H1 (cell line): ENCODE measurements around the gene MIGA1. TPM values are rescaled to one million over a fixed set of nuclear protein-coding genes. Genes with fewer than 3 reads are reported as not detected.

Experiments used
- CBX8 ChIP-seq: fragments of 300-800, 300-1000 bp; sonication (generic); IDR thresholded peaks from 2 replicates; pipeline ENCODE4 v1.7.1; 2016; ENCODE audit warnings: low read depth, low read length, borderline replicate concordance
- CREB1 ChIP-seq: IDR thresholded peaks from 2 replicates; pipeline ENCODE4 v1.6.1; 2012; ENCODE audit warnings: inconsistent platforms
- HDAC2 ChIP-seq, 2 experiments: fragments of 300-600 bp in 1 of 2; sonication (generic) in 1 of 2; IDR thresholded peaks; 2 replicates each; pipeline ENCODE4 v1.6.1; 2011 to 2012; ENCODE audit warnings: low read depth in 2 of 2, low read length in 2 of 2, mild to moderate bottlenecking in 2 of 2, moderate library complexity in 2 of 2, borderline replicate concordance in 1 of 2, inconsistent platforms in 1 of 2
- KDM1A ChIP-seq: fragments of 200-600, 300-600 bp; sonication (generic); IDR thresholded peaks from 2 replicates; pipeline ENCODE4 v1.7.1; 2016; ENCODE audit warnings: mild to moderate bottlenecking, low read length, borderline replicate concordance
- NRF1 ChIP-seq: IDR thresholded peaks from 2 replicates; pipeline ENCODE4 v1.6.1; 2011; ENCODE audit warnings: mild to moderate bottlenecking, low read depth, low read length, improper control_type of control experiment
- POU5F1 ChIP-seq: IDR thresholded peaks from 2 replicates; pipeline ENCODE4 v1.6.1; 2011; ENCODE audit warnings: low read depth, mild to moderate bottlenecking, low read length, moderate library complexity
- SP2 ChIP-seq: IDR thresholded peaks from 2 replicates; pipeline ENCODE4 v1.6.1; 2012; ENCODE audit warnings: mild to moderate bottlenecking, low read length, inconsistent platforms
- SP4 ChIP-seq: IDR thresholded peaks from 2 replicates; pipeline ENCODE4 v1.6.1; 2012; ENCODE audit warnings: low read length, inconsistent platforms
- TCF12 ChIP-seq: IDR thresholded peaks from 2 replicates; pipeline ENCODE4 v1.6.1; 2011; ENCODE audit warnings: low read depth, mild to moderate bottlenecking, low read length
- polyA plus RNA-seq, 7 experiments: library from polyadenylated mRNA; depleted of rRNA in 3 of 7; stranded (reverse) in 5 of 7; unstranded in 2 of 7; fragments of >200 nt in 5 of 7; fragments of 200-250 nt in 2 of 7; gene quantifications; 1 replicate in 5 of 7; 2 replicates in 1 of 7; 4 replicates in 1 of 7; pipeline versions ENCODE4 v1.2.1 to v1.2.3, GENCODE V29; 2011 to 2013; ENCODE audit warnings: missing spikeins in 2 of 7, mixed read lengths in 2 of 7
- total RNA-seq: library from RNA; stranded (reverse); fragmentation: NEBNext Ultra II Directional; extraction: Animal tissue kit (Norgen Biotek cat#: 25700); gene quantifications from 2 replicates; pipeline ENCODE4 v1.2.1, GENCODE V29; 2021
- TF ChIP-seq, protein P1 (sequence below): fragments of 300-600 bp; sonication (generic); IDR thresholded peaks from 2 replicates; pipeline ENCODE4 v1.7.1; 2012; ENCODE audit warnings: low read length, moderate library complexity, mild to moderate bottlenecking, inconsistent platforms; ENCODE audit not compliant: insufficient replicate concordance

Gene MIGA1
- total and polyA plus RNA-seq, 2 of the 8 experiments (the other 6 are each of a cell fraction or from before 2014, with no cell fraction given) = 0.95 to 7.0 TPM

DNA sequence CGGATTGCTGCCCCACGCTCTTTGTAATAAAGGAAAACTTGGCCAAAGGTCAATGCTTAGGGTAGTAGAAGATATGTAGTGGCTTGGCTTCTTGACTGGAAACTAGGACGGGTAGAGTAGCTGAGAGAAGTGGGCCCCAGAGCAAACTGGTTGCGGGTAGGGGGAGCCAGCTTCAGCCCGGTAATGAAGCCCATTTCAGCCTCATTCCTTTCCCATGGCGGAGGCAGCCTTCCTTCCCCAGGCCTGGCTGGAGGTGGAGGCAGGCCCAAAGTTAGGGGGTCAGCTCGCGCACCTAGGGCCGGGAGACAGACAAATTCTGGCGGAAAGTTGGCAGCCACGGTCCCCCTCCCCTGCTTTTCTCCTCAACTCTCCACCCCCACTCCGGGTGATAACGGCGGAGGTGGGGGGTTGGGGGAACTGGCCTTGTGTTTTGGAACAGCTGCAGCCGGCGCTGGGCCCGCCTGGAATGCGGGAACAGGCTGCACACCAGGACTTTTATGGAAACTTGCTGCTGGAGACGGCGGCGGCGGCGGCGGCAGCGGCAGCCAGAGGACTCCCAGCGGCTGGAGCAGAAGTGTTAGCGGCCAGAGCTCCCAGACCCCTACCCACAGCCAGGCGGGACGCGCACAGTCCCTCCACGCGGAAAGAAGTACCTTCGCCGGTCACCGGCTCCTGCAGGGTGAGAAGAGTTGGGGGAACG, 108.8 kb downstream of the MIGA1 start, which contains the start of gene NEXN (continued):
- TF ChIP-seq SP4 = no peak
- no peak for TF ChIP-seq NRF1
- 0 out of 2 replicates have a peak, but pooled peaks have one; percentile 51 for TF ChIP-seq KDM1A
- no peak for TF ChIP-seq SP2
- TF ChIP-seq TCF12 = peak; percentile 87
- TF ChIP-seq POU5F1 = no peak
- TF ChIP-seq CBX8 = no peak
- TF ChIP-seq CREB1 = peak; percentile 6; the same call in 1 of the 2 replicates
- TF ChIP-seq, protein P1, sequence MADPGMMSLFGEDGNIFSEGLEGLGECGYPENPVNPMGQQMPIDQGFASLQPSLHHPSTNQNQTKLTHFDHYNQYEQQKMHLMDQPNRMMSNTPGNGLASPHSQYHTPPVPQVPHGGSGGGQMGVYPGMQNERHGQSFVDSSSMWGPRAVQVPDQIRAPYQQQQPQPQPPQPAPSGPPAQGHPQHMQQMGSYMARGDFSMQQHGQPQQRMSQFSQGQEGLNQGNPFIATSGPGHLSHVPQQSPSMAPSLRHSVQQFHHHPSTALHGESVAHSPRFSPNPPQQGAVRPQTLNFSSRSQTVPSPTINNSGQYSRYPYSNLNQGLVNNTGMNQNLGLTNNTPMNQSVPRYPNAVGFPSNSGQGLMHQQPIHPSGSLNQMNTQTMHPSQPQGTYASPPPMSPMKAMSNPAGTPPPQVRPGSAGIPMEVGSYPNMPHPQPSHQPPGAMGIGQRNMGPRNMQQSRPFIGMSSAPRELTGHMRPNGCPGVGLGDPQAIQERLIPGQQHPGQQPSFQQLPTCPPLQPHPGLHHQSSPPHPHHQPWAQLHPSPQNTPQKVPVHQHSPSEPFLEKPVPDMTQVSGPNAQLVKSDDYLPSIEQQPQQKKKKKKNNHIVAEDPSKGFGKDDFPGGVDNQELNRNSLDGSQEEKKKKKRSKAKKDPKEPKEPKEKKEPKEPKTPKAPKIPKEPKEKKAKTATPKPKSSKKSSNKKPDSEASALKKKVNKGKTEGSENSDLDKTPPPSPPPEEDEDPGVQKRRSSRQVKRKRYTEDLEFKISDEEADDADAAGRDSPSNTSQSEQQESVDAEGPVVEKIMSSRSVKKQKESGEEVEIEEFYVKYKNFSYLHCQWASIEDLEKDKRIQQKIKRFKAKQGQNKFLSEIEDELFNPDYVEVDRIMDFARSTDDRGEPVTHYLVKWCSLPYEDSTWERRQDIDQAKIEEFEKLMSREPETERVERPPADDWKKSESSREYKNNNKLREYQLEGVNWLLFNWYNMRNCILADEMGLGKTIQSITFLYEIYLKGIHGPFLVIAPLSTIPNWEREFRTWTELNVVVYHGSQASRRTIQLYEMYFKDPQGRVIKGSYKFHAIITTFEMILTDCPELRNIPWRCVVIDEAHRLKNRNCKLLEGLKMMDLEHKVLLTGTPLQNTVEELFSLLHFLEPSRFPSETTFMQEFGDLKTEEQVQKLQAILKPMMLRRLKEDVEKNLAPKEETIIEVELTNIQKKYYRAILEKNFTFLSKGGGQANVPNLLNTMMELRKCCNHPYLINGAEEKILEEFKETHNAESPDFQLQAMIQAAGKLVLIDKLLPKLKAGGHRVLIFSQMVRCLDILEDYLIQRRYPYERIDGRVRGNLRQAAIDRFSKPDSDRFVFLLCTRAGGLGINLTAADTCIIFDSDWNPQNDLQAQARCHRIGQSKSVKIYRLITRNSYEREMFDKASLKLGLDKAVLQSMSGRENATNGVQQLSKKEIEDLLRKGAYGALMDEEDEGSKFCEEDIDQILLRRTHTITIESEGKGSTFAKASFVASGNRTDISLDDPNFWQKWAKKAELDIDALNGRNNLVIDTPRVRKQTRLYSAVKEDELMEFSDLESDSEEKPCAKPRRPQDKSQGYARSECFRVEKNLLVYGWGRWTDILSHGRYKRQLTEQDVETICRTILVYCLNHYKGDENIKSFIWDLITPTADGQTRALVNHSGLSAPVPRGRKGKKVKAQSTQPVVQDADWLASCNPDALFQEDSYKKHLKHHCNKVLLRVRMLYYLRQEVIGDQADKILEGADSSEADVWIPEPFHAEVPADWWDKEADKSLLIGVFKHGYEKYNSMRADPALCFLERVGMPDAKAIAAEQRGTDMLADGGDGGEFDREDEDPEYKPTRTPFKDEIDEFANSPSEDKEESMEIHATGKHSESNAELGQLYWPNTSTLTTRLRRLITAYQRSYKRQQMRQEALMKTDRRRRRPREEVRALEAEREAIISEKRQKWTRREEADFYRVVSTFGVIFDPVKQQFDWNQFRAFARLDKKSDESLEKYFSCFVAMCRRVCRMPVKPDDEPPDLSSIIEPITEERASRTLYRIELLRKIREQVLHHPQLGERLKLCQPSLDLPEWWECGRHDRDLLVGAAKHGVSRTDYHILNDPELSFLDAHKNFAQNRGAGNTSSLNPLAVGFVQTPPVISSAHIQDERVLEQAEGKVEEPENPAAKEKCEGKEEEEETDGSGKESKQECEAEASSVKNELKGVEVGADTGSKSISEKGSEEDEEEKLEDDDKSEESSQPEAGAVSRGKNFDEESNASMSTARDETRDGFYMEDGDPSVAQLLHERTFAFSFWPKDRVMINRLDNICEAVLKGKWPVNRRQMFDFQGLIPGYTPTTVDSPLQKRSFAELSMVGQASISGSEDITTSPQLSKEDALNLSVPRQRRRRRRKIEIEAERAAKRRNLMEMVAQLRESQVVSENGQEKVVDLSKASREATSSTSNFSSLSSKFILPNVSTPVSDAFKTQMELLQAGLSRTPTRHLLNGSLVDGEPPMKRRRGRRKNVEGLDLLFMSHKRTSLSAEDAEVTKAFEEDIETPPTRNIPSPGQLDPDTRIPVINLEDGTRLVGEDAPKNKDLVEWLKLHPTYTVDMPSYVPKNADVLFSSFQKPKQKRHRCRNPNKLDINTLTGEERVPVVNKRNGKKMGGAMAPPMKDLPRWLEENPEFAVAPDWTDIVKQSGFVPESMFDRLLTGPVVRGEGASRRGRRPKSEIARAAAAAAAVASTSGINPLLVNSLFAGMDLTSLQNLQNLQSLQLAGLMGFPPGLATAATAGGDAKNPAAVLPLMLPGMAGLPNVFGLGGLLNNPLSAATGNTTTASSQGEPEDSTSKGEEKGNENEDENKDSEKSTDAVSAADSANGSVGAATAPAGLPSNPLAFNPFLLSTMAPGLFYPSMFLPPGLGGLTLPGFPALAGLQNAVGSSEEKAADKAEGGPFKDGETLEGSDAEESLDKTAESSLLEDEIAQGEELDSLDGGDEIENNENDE = no peak
- 0 out of 4 replicates have a peak, but pooled peaks of 1 of the 2 experiments have one; percentile 30 for TF ChIP-seq HDAC2 (IDR thresholded peaks at IDR 0.05; ENCODE audit: borderline replicate concordance in 1 of 2, low read depth in 2 of 2, low read length in 2 of 2)
